GM12892 (cell line): Measurements from ENCODE around the gene MEOX2.

Experiments used
- DNase-seq: peaks from one replicate; pipeline ENCODE4 v3.0.0; 2011; ENCODE audit not compliant: insufficient read length
- FAIRE-seq: peaks from 2 replicates; lab custom pipeline; 2011; peaks lifted over from hg19 to GRCh38; lab: Jason Lieb, UNC
- POLR2A ChIP-seq: IDR thresholded peaks from 2 replicates; pipeline ENCODE4 v1.6.1; 2011; ENCODE audit warnings: low read depth, low read length, control low read depth
- POLR2AphosphoS5 ChIP-seq: IDR thresholded peaks from 2 replicates; pipeline ENCODE4 v1.6.1; 2011; ENCODE audit warnings: low read depth, low read length, control low read depth
- TAF1 ChIP-seq: IDR thresholded peaks from 2 replicates; pipeline ENCODE4 v1.6.1; 2011; ENCODE audit warnings: low read depth, mild to moderate bottlenecking, control low read depth, low read length, borderline replicate concordance

Gene MEOX2

GRCh38 chr7:15607529-15608210 is 78.8 kb downstream of the MEOX2 start:
- DNase-seq (no peak), FAIRE-seq (no peak)
- TF ChIP-seq TAF1 (no peak), POLR2AphosphoS5 (no peak), POLR2A (no peak)

GRCh38 chr7:15606561-15606960 is 79.9 kb downstream of the MEOX2 start:
- no peak for FAIRE-seq
- TF ChIP-seq POLR2AphosphoS5 (no peak), TAF1 (no peak), POLR2A (no peak)
- no peak for DNase-seq

GRCh38 chr7:15604166-15604565 is 82.3 kb downstream of the MEOX2 start:
- no peak for FAIRE-seq
- no peak for DNase-seq
- TF ChIP-seq POLR2A (no peak), TAF1 (no peak), POLR2AphosphoS5 (no peak)

GRCh38 chr7:15603124-15603523 is 83.4 kb downstream of the MEOX2 start:
- DNase-seq: no peak
- TF ChIP-seq POLR2AphosphoS5 (no peak), TAF1 (no peak), POLR2A (no peak)
- no peak for FAIRE-seq

GRCh38 chr7:15602236-15602635 is 84.2 kb downstream of the MEOX2 start:
- no peak for FAIRE-seq
- TF ChIP-seq POLR2A (no peak), POLR2AphosphoS5 (no peak), TAF1 (no peak)

GRCh38 chr7:15601175-15601574 is 85.3 kb downstream of the MEOX2 start:
- FAIRE-seq: no peak

More at GRCh38 chr7:15602236-15602635, 84.2 kb downstream of the MEOX2 start:
- no peak for DNase-seq

GRCh38 chr7:15600298-15600697 is 86.2 kb downstream of the MEOX2 start:
- TF ChIP-seq POLR2A (no peak), POLR2AphosphoS5 (no peak), TAF1 (no peak)
- FAIRE-seq: no peak
- DNase-seq: no peak

More at GRCh38 chr7:15601175-15601574, 85.3 kb downstream of the MEOX2 start:
- no peak for DNase-seq
- TF ChIP-seq POLR2AphosphoS5: no peak
- no peak for TF ChIP-seq TAF1

- TF ChIP-seq POLR2A: no peak
- TF ChIP-seq TAF1: no peak
- TF ChIP-seq POLR2AphosphoS5: no peak
- FAIRE-seq: no peak
- no peak for DNase-seq
Observed at GRCh38 chr7:15594461-15594860, 92.0 kb downstream of the MEOX2 start.

- FAIRE-seq: no peak
- TF ChIP-seq TAF1: no peak
- TF ChIP-seq POLR2A: no peak
- TF ChIP-seq POLR2AphosphoS5: no peak
- no peak for DNase-seq
Observed at GRCh38 chr7:15593382-15593781, 93.1 kb downstream of the MEOX2 start.

GRCh38 chr7:15586266-15586665 is 100.2 kb downstream of the MEOX2 start:
- TF ChIP-seq POLR2AphosphoS5 (no peak), TAF1 (no peak), POLR2A (no peak)
- DNase-seq (no peak), FAIRE-seq (no peak)

GRCh38 chr7:15584575-15584974 is 101.9 kb downstream of the MEOX2 start:
- TF ChIP-seq POLR2A: no peak
- no peak for TF ChIP-seq POLR2AphosphoS5
- no peak for TF ChIP-seq TAF1
- no peak for DNase-seq
- FAIRE-seq: no peak

- no peak for TF ChIP-seq POLR2A
- TF ChIP-seq TAF1: no peak
- TF ChIP-seq POLR2AphosphoS5: no peak
- no peak for FAIRE-seq
- DNase-seq: no peak
Observed at GRCh38 chr7:15582773-15583172, 103.7 kb downstream of the MEOX2 start.
